IPS DF 6.9 (cell line): ENCODE data around the gene TET2.
A peak's percentile ranks its signal among the peaks of the same experiment; 100 is the strongest.

Experiments used
- DNase-seq: peaks from one replicate; pipeline ENCODE4 v3.0.0-alpha.2; 2013; ENCODE audit warnings: low read depth, low spot score
- H3K27ac ChIP-seq: one replicate; pipeline ENCODE4 v1.5.1; 2013; ENCODE audit warnings: low read length, control low read depth
- H3K27me3 ChIP-seq: 2 replicates; pipeline ENCODE4 v1.6.1; 2013; ENCODE audit warnings: mild to moderate bottlenecking, low read length; ENCODE audit not compliant: control insufficient read depth, insufficient read depth
- H3K36me3 ChIP-seq: 2 replicates; pipeline ENCODE4 v1.6.1; 2013; ENCODE audit warnings: low read length; ENCODE audit not compliant: control insufficient read depth, insufficient read depth
- H3K4me1 ChIP-seq: 2 replicates; pipeline ENCODE4 v1.6.1; 2013; ENCODE audit warnings: low read length; ENCODE audit not compliant: control insufficient read depth, insufficient read depth
- H3K4me3 ChIP-seq: 2 replicates; pipeline ENCODE4 v1.5.1; 2013; ENCODE audit warnings: mild to moderate bottlenecking, low read length
- H3K9me3 ChIP-seq: 2 replicates; pipeline ENCODE4 v1.6.1; 2013; ENCODE audit warnings: low read length, inconsistent platforms; ENCODE audit not compliant: control insufficient read depth, insufficient read depth
- WGBS: extraction: QIAGEN DNeasy Blood & Tissue Kit; methylation state at CpG from one replicate; pipeline ENCODE4 v1.1.7; 2013; ENCODE audit warnings: mixed read lengths, missing lambda C conversion rate; ENCODE audit not compliant: insufficient read length, insufficient coverage; 5-methylcytosine and 5-hydroxymethylcytosine counted together

TET2 gene

DNA sequence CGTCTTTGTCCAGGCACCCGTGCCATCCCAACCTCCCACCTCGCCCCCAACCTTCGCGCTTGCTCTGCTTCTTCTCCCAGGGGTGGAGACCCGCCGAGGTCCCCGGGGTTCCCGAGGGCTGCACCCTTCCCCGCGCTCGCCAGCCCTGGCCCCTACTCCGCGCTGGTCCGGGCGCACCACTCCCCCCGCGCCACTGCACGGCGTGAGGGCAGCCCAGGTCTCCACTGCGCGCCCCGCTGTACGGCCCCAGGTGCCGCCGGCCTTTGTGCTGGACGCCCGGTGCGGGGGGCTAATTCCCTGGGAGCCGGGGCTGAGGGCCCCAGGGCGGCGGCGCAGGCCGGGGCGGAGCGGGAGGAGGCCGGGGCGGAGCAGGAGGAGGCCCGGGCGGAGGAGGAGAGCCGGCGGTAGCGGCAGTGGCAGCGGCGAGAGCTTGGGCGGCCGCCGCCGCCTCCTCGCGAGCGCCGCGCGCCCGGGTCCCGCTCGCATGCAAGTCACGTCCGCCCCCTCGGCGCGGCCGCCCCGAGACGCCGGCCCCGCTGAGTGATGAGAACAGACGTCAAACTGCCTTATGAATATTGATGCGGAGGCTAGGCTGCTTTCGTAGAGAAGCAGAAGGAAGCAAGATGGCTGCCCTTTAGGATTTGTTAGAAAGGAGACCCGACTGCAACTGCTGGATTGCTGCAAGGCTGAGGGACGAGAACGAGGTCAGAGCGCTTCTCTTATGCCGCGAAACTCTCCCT is at the start of gene TET2:
Gene TET2, plus strand, starts transcription at position 601 of the 740 bp plus-strand sequence. CDS start 87,067 bp downstream, outside the sequence.
- H3K9me3 ChIP-seq: no peaks in the 10 kb centered on the region
- no peak within 1 kb of the TSS for H3K27ac ChIP-seq
- no CpG with 5 or more reads among the region's 77 CpGs for WGBS
- H3K4me1 ChIP-seq: no peaks in the 10 kb centered on the region
- peaks cover 40% of the 10 kb centered on the region for H3K27me3 ChIP-seq
- no peak for DNase-seq
- no peaks in the 10 kb centered on the region for H3K36me3 ChIP-seq
- H3K4me3 ChIP-seq: peak within 1 kb of the TSS; percentile 59; the same call in 1 of the 2 replicates

DNA sequence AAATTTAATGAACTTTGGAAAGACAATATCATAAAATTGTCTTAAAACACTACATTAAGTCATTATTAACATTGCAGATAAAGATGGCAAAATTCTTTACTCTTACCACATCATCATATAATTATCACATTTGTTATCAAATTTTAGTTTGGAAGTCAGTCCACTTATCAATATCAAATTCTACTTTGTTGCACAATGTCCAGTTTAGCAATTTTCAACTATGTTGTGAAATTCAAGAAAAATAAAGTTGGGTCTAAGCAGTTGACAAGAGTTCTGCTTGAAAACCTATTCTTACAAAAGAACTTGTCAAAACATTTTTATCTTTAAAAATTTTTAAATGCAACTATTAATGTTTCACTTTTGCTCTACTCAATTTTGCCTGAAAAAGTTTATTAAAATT is 44.7 kb upstream of the TET2 start:
- Histone ChIP-seq H3K9me3 (no peaks in the 10 kb centered on the region), H3K27ac (no peak overlapping the region)

GRCh38 chr4:105106426-105106825 is 40.2 kb upstream of the TET2 start:
- DNase-seq: no peak
- no peak overlapping the region for H3K4me3 ChIP-seq
- H3K36me3 ChIP-seq: no peaks in the 10 kb centered on the region
- H3K4me1 ChIP-seq: no peaks in the 10 kb centered on the region
- no peaks in the 10 kb centered on the region for H3K9me3 ChIP-seq
- no peak overlapping the region for H3K27ac ChIP-seq
- no peaks in the 10 kb centered on the region for H3K27me3 ChIP-seq

More for the DNA sequence above, 44.7 kb upstream of the TET2 start:
- DNase-seq: no peak
- Histone ChIP-seq H3K4me1 (no peaks in the 10 kb centered on the region), H3K36me3 (no peaks in the 10 kb centered on the region), H3K4me3 (no peak overlapping the region), H3K27me3 (no peaks in the 10 kb centered on the region)

DNA sequence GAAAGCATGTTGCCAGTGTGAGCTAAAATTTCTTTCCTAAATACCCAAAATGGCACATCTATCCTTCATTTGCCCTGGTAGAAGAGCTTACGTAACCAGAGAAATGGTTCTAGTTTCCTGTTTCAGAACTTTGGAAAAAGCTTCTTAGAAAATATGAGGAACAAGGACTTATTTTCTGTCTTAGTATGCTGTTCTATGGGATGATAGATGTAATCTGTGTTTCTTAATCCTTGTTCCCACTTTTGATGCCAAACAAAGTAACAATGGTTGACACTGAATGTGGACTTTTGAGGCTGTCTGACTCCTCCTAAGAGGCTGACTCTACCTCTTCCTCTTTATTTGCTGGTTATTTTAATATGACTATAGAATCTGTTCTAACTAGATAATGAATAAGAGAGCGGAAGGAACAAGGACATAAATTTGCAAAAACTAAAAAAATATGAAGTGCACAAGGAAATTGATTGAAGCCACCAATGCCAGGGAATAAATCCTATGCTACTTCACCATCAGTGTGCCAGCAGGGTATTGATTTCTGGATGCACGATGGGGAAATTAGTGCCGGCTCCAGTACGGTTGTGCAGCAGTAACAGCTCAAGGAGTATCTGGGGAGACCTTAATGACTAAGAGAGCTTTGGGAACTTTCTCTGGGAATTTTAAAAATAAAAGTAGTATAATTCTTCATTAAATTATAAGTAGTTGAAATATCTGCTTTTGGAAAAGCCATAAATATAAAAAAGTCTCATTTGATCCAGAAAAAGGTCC is 39.4 kb upstream of the TET2 start:
- Histone ChIP-seq H3K36me3 (no peaks in the 10 kb centered on the region), H3K4me3 (no peak overlapping the region), H3K27ac (no peak overlapping the region), H3K9me3 (no peaks in the 10 kb centered on the region), H3K4me1 (no peaks in the 10 kb centered on the region), H3K27me3 (no peaks in the 10 kb centered on the region)
- no peak for DNase-seq
- no CpG with 5 or more reads among the region's 5 CpGs for WGBS

DNA sequence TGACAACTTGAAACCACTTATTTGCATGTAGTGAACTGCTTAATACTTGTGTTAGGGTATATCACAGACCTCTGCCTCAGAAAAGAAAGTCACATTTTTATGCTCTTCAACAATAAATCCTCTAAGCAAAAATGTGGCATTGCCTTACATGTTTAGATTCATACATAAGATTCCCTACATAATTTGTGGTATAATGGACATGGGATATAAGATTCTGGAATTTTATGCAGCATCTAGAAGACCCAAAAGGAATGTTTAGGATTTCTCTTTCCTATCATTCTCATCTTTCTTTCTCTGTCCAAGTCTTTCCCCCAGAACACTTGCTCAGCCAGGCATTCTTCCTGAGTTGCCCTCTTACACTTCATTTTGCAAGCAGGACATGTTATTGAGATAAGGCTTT is 37.7 kb upstream of the TET2 start:
- no peaks in the 10 kb centered on the region for H3K9me3 ChIP-seq
- no peaks in the 10 kb centered on the region for H3K36me3 ChIP-seq
- DNase-seq: no peak
- H3K4me3 ChIP-seq: no peak overlapping the region
- no peaks in the 10 kb centered on the region for H3K4me1 ChIP-seq
- no peak overlapping the region for H3K27ac ChIP-seq
- no peaks in the 10 kb centered on the region for H3K27me3 ChIP-seq

DNA sequence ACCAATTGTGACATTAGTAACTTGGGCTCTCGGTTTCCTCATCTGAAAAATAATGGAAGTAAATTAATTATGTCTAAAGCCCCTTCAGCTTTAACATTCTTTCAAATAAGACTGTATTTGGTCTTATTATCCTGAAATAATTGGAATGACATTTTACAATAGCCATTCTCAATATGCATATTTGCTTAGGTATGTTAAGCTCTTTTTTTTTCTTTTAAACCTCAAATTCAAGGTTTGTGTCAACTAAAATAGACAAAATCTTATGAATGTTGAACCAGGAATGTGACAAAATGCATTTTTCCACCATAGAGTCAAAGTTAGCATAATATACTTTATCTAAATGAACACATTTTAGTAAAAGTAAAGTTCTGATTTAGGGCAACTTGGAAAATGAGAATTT is 34.4 kb upstream of the TET2 start:
- no peaks in the 10 kb centered on the region for H3K4me1 ChIP-seq
- H3K4me3 ChIP-seq: no peak overlapping the region
- H3K36me3 ChIP-seq: no peaks in the 10 kb centered on the region
- no peak overlapping the region for H3K27ac ChIP-seq
- no peaks in the 10 kb centered on the region for H3K9me3 ChIP-seq
- no peak for DNase-seq
- WGBS: no CpG with 5 or more reads among the region's 1 CpG
- no peaks in the 10 kb centered on the region for H3K27me3 ChIP-seq

- Histone ChIP-seq H3K4me3 (no peak overlapping the region), H3K36me3 (no peaks in the 10 kb centered on the region), H3K4me1 (no peaks in the 10 kb centered on the region), H3K27ac (no peak overlapping the region), H3K27me3 (no peaks in the 10 kb centered on the region), H3K9me3 (no peaks in the 10 kb centered on the region)
- no CpG with 5 or more reads among the region's 1 CpG for WGBS
- no peak for DNase-seq
Measured at GRCh38 chr4:105113800-105114199, 32.9 kb upstream of the TET2 start.

- WGBS: no CpG with 5 or more reads among the region's 3 CpGs
- no peak for DNase-seq
Measured at GRCh38 chr4:105116616-105117319, 29.9 kb upstream of the TET2 start.

GRCh38 chr4:105119356-105119755 is 27.3 kb upstream of the TET2 start:
- H3K4me3 ChIP-seq: no peak overlapping the region
- H3K9me3 ChIP-seq: no peaks in the 10 kb centered on the region; the same call in 1 of the 2 replicates
- H3K36me3 ChIP-seq: no peaks in the 10 kb centered on the region
- H3K27ac ChIP-seq: no peak overlapping the region
- no peaks in the 10 kb centered on the region for H3K4me1 ChIP-seq
- no peak for DNase-seq
- no peaks in the 10 kb centered on the region for H3K27me3 ChIP-seq

More at GRCh38 chr4:105116616-105117319, 29.9 kb upstream of the TET2 start:
- Histone ChIP-seq H3K36me3 (no peaks in the 10 kb centered on the region), H3K27me3 (no peaks in the 10 kb centered on the region), H3K4me1 (no peaks in the 10 kb centered on the region), H3K4me3 (no peak overlapping the region), H3K9me3 (no peaks in the 10 kb centered on the region; the same call in 1 of the 2 replicates), H3K27ac (no peak overlapping the region)

DNA sequence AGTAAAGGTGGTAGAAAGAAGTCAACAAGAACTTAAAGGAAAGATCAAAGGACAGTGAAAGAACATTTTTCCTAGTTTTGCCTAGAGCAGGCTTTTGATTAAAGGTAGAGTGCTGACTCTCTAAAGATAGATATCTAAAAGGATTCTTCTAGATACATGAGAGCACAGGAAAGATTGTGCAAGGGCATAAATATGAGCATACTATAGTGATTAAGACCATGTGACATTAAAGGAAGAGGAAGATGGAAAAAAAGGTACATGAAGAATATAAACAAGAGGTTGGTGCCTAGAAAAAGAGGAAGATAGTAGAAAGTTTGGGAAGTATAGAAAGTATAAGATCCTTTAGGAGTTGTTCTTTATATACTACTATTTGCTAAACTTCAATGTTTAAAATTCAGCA is 26.1 kb upstream of the TET2 start:
- no peak overlapping the region for H3K27ac ChIP-seq
- H3K4me1 ChIP-seq: no peaks in the 10 kb centered on the region
- no peaks in the 10 kb centered on the region; the same call in 1 of the 2 replicates for H3K9me3 ChIP-seq
- no peak for DNase-seq
- H3K36me3 ChIP-seq: no peaks in the 10 kb centered on the region
- H3K4me3 ChIP-seq: no peak overlapping the region
- no peaks in the 10 kb centered on the region for H3K27me3 ChIP-seq
